Testis (tissue), 3 donors: ENCODE measurements around the gene ARFGEF3. TPM values are rescaled to one million over a fixed set of nuclear protein-coding genes. Genes with fewer than 3 reads are reported as not detected.

Source experiments
- DNase-seq: peaks from one replicate; pipeline ENCODE4 v3.0.0-alpha.2; 2019
- H3K27ac ChIP-seq, 2 donors: fragments of 200-600 bp; sonication (generic); one replicate each; pipeline ENCODE4 v1.5.1; 2019
- H3K27me3 ChIP-seq: fragments of 200-600 bp; sonication (generic); one replicate; pipeline ENCODE4 v1.5.1; 2019
- H3K36me3 ChIP-seq: fragments of 200-600 bp; sonication (generic); one replicate; pipeline ENCODE4 v1.5.1; 2017; ENCODE audit warnings: low read depth; ENCODE audit errors: missing control alignments
- H3K4me1 ChIP-seq: fragments of 200-600 bp; sonication (generic); one replicate; pipeline ENCODE4 v1.5.1; 2019
- H3K4me3 ChIP-seq, 2 donors: fragments of 200-600 bp; sonication (generic); one replicate each; pipeline ENCODE4 v1.5.1; 2017 to 2019
- H3K9me3 ChIP-seq: fragments of 200-600 bp; sonication (generic); one replicate; pipeline ENCODE4 v1.5.1; 2017
- CTCF ChIP-seq, 3 experiments: fragments of 450-650 bp in 2 of 3; fragments of 200-600 bp in 1 of 3; sonication (generic) in 1 of 3; IDR thresholded peaks; one replicate each; pipeline ENCODE4 v1.5.1; 2016 to 2019; ENCODE audit warnings: antibody characterized with exemption in 3 of 3, mild to moderate bottlenecking in 2 of 3, moderate library complexity in 1 of 3
- POLR2A ChIP-seq: fragments of 450-650 bp; IDR thresholded peaks from one replicate; pipeline ENCODE4 v1.6.1; 2017; ENCODE audit warnings: antibody characterized with exemption, mild to moderate bottlenecking, moderate library complexity
- WGBS, 2 donors: methylation state at CpG; one replicate each; pipeline ENCODE4 v1.1.5; 2018; 5-methylcytosine and 5-hydroxymethylcytosine counted together
- intact Hi-C: fragments of 100-400 bp; cut with DNase I; formaldehyde crosslinking; loops from one replicate; pipeline ENCODE4 v1.15.1; 2023; ENCODE audit warnings: low total_unique reads
- polyA plus RNA-seq: library from polyadenylated mRNA; stranded (reverse); fragments of 350-450 nt; fragmentation: Illumina TruSeq; extraction: RNeasy Lipid Tissue Mini Kit (QIAGEN cat#74804); gene quantifications from one replicate; pipeline ENCODE4 v1.2.3, GENCODE V29; 2014; ENCODE audit warnings: low read depth, low replicate concordance; ENCODE audit not compliant: insufficient read depth
- total RNA-seq, 2 donors: library from RNA; depleted of rRNA; stranded (reverse); fragments of >200 nt; gene quantifications; one replicate each; pipeline ENCODE4 v1.2.3, GENCODE V29; 2016

Gene ARFGEF3
- total and polyA plus RNA-seq, 3 donors from 2014 or later = 1.9 to 2.9 (median 2.8) TPM

- intact Hi-C loops = no loop called here
- WGBS, 2 donors = 87 to 99% methylated on average over 3 to 4 of the region's 4 CpGs
- no peak for TF ChIP-seq CTCF (IDR thresholded peaks at IDR 0.05)
- no peak for TF ChIP-seq POLR2A
- no peak for DNase-seq
- no peaks in the 10 kb centered on the region for H3K27me3 ChIP-seq
- H3K4me3 ChIP-seq = no peak overlapping the region
- no peak overlapping the region for H3K27ac ChIP-seq
- no peaks in the 10 kb centered on the region for H3K4me1 ChIP-seq
- no peaks in the 10 kb centered on the region for H3K9me3 ChIP-seq
- no peaks in the 10 kb centered on the region for H3K36me3 ChIP-seq
These were observed 160.2 kb downstream of the ARFGEF3 start for GRCh38 chr6:138321934-138322333.

DNA sequence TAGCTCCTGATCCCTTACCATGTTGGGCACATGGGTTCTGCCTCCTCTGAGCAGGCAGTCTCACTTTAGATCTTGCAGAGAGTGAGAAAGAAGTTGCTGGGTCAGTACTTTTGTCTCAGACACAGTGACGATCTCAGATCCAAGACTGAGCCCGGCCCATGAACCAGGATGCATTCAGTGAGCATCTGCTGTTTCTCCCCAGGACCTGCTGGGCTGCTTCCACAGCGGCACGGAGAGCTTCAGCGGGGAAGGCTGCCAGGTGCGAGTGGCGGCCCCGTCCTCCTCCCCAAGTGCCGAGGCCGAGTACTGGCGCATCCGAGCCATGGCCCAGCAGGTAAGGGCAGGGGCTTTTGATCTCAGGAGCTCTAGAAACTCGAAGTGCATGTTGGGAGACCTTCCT is 162.1 kb downstream of the ARFGEF3 start:
- Histone ChIP-seq H3K4me3 (no peak overlapping the region), H3K9me3 (no peaks in the 10 kb centered on the region), H3K27ac (no peak overlapping the region), H3K36me3 (no peaks in the 10 kb centered on the region), H3K27me3 (no peaks in the 10 kb centered on the region), H3K4me1 (no peaks in the 10 kb centered on the region)
- intact Hi-C loops = no loop called here
- 73 to 92% methylated on average over 1 to 13 of the region's 13 CpGs for WGBS, 2 donors
- TF ChIP-seq POLR2A = no peak
- no peak for TF ChIP-seq CTCF (IDR thresholded peaks at IDR 0.05)
- DNase-seq = no peak

DNA sequence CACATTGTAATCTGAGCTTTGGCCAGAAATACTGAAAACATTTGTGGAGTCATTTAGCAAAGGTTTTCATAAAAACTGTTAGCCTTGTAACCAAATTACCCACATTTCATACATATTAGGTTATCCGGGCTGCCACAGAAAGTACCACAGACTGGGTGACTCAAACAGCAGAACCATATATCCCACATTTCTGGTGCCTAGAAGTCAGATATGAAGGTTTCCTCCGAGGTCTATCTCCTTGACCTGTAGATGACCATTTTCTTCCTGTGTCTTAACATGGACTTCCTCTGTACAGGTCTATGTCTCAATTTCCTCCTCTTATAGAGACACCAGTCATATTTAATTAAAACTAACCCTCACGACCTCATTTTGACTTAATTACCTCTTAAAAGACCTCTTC is 166.5 kb downstream of the ARFGEF3 start:
- Histone ChIP-seq H3K36me3 (no peaks in the 10 kb centered on the region), H3K27me3 (no peaks in the 10 kb centered on the region), H3K4me3 (no peak overlapping the region), H3K27ac (no peak overlapping the region), H3K9me3 (no peaks in the 10 kb centered on the region), H3K4me1 (no peaks in the 10 kb centered on the region)
- TF ChIP-seq POLR2A = no peak
- intact Hi-C loops = no loop called here
- no peak for DNase-seq
- WGBS, 2 donors = 77 to 78% methylated on average over 3 of the region's 3 CpGs

- TF ChIP-seq CTCF (IDR thresholded peaks at IDR 0.05) (no peak), POLR2A (no peak)
- Histone ChIP-seq H3K36me3 (no peaks in the 10 kb centered on the region), H3K9me3 (no peaks in the 10 kb centered on the region), H3K4me3 (no peak overlapping the region), H3K27me3 (no peaks in the 10 kb centered on the region), H3K27ac (no peak overlapping the region), H3K4me1 (no peaks in the 10 kb centered on the region)
- WGBS, 2 donors = 83 to 95% methylated on average over 1 of the region's 1 CpG
- intact Hi-C loops = no loop called here
- no peak for DNase-seq
These were observed 169.0 kb downstream of the ARFGEF3 start for GRCh38 chr6:138330763-138331162.

GRCh38 chr6:138331444-138331843 is 169.7 kb downstream of the ARFGEF3 start:
- H3K9me3 ChIP-seq = no peaks in the 10 kb centered on the region
- H3K4me3 ChIP-seq = no peak overlapping the region
- intact Hi-C loops = no loop called here
- no peak overlapping the region for H3K27ac ChIP-seq
- no peaks in the 10 kb centered on the region for H3K4me1 ChIP-seq
- TF ChIP-seq POLR2A = no peak
- TF ChIP-seq CTCF (IDR thresholded peaks at IDR 0.05) = no peak
- no peaks in the 10 kb centered on the region for H3K27me3 ChIP-seq
- no peaks in the 10 kb centered on the region for H3K36me3 ChIP-seq
- WGBS, 2 donors = 44 to 62% methylated on average over 1 of the region's 1 CpG
- no peak for DNase-seq
